Stimulated activated naive CD8-positive, alpha-beta T cell treated with anti-CD3 and anti-CD28 coated beads, Interleukin-15, Interleukin-2, amounts not matched to agents 100 U/mL and 50 U/mL, for 24 hours (primary cell): Measurements from ENCODE around the gene NUDT6.

ENCODE experiments used
- ATAC-seq: fragments of 150-1000 bp; cut with Tn5 transposase; one replicate; pipeline ENCODE4 v1.10.0; 2021
- DNase-seq: peaks from one replicate; pipeline ENCODE4 v3.0.0; 2021

NUDT6 gene

GRCh38 chr4:122914292-122914904, 8.0 kb downstream of the NUDT6 start:
- DNase-seq = no peak
- peak; percentile 43 for ATAC-seq

GRCh38 chr4:122912810-122913575, 9.4 kb downstream of the NUDT6 start:
- ATAC-seq (no peak), DNase-seq (no peak)

- no peak for ATAC-seq
These were observed 10.8 kb downstream of the NUDT6 start for GRCh38 chr4:122911588-122911987.

GRCh38 chr4:122909683-122910082, 12.7 kb downstream of the NUDT6 start:
- DNase-seq = no peak
- ATAC-seq = no peak

More at GRCh38 chr4:122911588-122911987, 10.8 kb downstream of the NUDT6 start:
- DNase-seq = no peak

- DNase-seq = no peak
- ATAC-seq = no peak
These were observed 14.2 kb downstream of the NUDT6 start for GRCh38 chr4:122908223-122908622.

- no peak for DNase-seq
- ATAC-seq = no peak
These were observed 15.5 kb downstream of the NUDT6 start for GRCh38 chr4:122906859-122907305.

- no peak for DNase-seq
- no peak for ATAC-seq
These were observed 18.6 kb downstream of the NUDT6 start for GRCh38 chr4:122903766-122904288.

GRCh38 chr4:122901247-122902010, 21.0 kb downstream of the NUDT6 start:
- ATAC-seq (no peak), DNase-seq (no peak)

- ATAC-seq (no peak), DNase-seq (no peak)
These were observed 22.1 kb downstream of the NUDT6 start for GRCh38 chr4:122900314-122900713.

- DNase-seq (no peak), ATAC-seq (no peak)
These were observed 22.7 kb downstream of the NUDT6 start for GRCh38 chr4:122899682-122900081.

GRCh38 chr4:122898370-122899150, 23.8 kb downstream of the NUDT6 start:
- ATAC-seq (no peak), DNase-seq (no peak)

GRCh38 chr4:122896270-122896669, 26.1 kb downstream of the NUDT6 start:
- DNase-seq (no peak), ATAC-seq (no peak)

GRCh38 chr4:122895336-122895995, 26.9 kb downstream of the NUDT6 start:
- DNase-seq (no peak), ATAC-seq (no peak)

GRCh38 chr4:122894827-122895226, 27.6 kb downstream of the NUDT6 start:
- DNase-seq (no peak), ATAC-seq (no peak)

GRCh38 chr4:122890147-122890795, 32.1 kb downstream of the NUDT6 start:
- no peak for DNase-seq
- no peak for ATAC-seq

- no peak for DNase-seq
- no peak for ATAC-seq
These were observed 32.7 kb downstream of the NUDT6 start for GRCh38 chr4:122889726-122890125.

- no peak for DNase-seq
- ATAC-seq = no peak
These were observed 37.9 kb downstream of the NUDT6 start for GRCh38 chr4:122884499-122884898.

GRCh38 chr4:122882857-122883735, 39.3 kb downstream of the NUDT6 start:
- ATAC-seq = no peak
- no peak for DNase-seq

- DNase-seq (no peak), ATAC-seq (no peak)
These were observed 43.4 kb downstream of the NUDT6 start for GRCh38 chr4:122879001-122879400.

GRCh38 chr4:122876456-122876855, 45.9 kb downstream of the NUDT6 start:
- DNase-seq = no peak
- no peak for ATAC-seq
